ENCODE data around the gene EPB41L3.

GRCh38 chr18:5467671-5468070 is 76.1 kb downstream of the EPB41L3 start:
- no peak for TF ChIP-seq CTCF (IDR thresholded peaks at IDR 0.05; ENCODE audit: low read depth, low read length)
- TF ChIP-seq EZH2phosphoT487 (IDR thresholded peaks at IDR 0.05; ENCODE audit: low read depth): no peak

All from OCI-LY3 (cell line).